Tibial nerve (tissue), 4 donors: ENCODE data around the gene TLCD4. TPM values are rescaled to one million over a fixed set of nuclear protein-coding genes. Genes with fewer than 3 reads are reported as not detected.
"Not testable (repeated sequence)": the region's sequence is repeated elsewhere in the genome, so short reads cannot be mapped to it uniquely, and the experiment has no call there.

Source experiments
- DNase-seq, 2 donors: peaks; one replicate each; pipeline ENCODE4 v3.0.0-alpha.2; 2019; ENCODE audit warnings: low spot score in 2 of 2
- H3K27ac ChIP-seq, 4 donors: fragments of 200-600 bp; sonication (generic) in 3 of 4; one replicate each; pipeline ENCODE4 v1.5.1; 2017 to 2019; ENCODE audit warnings: mild to moderate bottlenecking in 1 of 4
- H3K27me3 ChIP-seq, 2 donors: fragments of 200-600 bp; sonication (generic) in 1 of 2; one replicate each; pipeline versions ENCODE4 v1.5.1 to v1.6.0; 2017 to 2019
- H3K36me3 ChIP-seq, 3 donors: fragments of 200-600 bp; sonication (generic); one replicate each; pipeline ENCODE4 v1.5.1; 2018 to 2019
- H3K4me1 ChIP-seq, 4 donors: fragments of 200-600 bp; sonication (generic) in 3 of 4; one replicate each; pipeline ENCODE4 v1.5.1; 2017 to 2019
- H3K4me3 ChIP-seq, 4 donors: fragments of 200-600 bp; sonication (generic) in 3 of 4; one replicate each; pipeline ENCODE4 v1.5.1; 2017 to 2019; ENCODE audit warnings: mild to moderate bottlenecking in 1 of 4, moderate library complexity in 1 of 4
- H3K9me3 ChIP-seq, 4 donors: fragments of 200-600 bp; sonication (generic) in 3 of 4; one replicate each; pipeline ENCODE4 v1.5.1; 2017 to 2019
- CTCF ChIP-seq, 5 experiments: fragments of 200-600 bp in 3 of 5; fragments of 450-650 bp in 2 of 5; sonication (generic) in 3 of 5; IDR thresholded peaks; one replicate each; pipeline ENCODE4 v1.5.1; 2016 to 2019; ENCODE audit warnings: antibody characterized with exemption in 5 of 5, mild to moderate bottlenecking in 3 of 5, moderate library complexity in 2 of 5
- EP300 ChIP-seq, 2 donors: sonication (generic); formaldehyde crosslinking; IDR thresholded peaks; one replicate each; pipeline ENCODE4 v1.6.1; 2017; ENCODE audit warnings: antibody characterized with exemption in 2 of 2, mild to moderate bottlenecking in 1 of 2
- POLR2A ChIP-seq, 2 donors: fragments of 450-650 bp; IDR thresholded peaks; one replicate each; pipeline ENCODE4 v1.6.1; 2017; ENCODE audit warnings: antibody characterized with exemption in 2 of 2, mild to moderate bottlenecking in 2 of 2, moderate library complexity in 2 of 2
- WGBS, 2 donors: methylation state at CpG; one replicate each; pipeline ENCODE4 v1.1.5; 2018; 5-methylcytosine and 5-hydroxymethylcytosine counted together
- small RNA-seq: library from RNA; depleted of rRNA; stranded (forward); fragments of <200 nt; gene quantifications from one replicate; pipeline ENCODE3, GENCODE V24; 2016
- total RNA-seq, 4 donors: library from RNA; depleted of rRNA; stranded (reverse); fragments of >200 nt; gene quantifications; one replicate each; pipeline ENCODE4 v1.1.0, GENCODE V29; 2016

Gene TLCD4
- total RNA-seq, 4 donors from 2014 or later = 5.7 to 9.2 (median 8.3) TPM

DNA sequence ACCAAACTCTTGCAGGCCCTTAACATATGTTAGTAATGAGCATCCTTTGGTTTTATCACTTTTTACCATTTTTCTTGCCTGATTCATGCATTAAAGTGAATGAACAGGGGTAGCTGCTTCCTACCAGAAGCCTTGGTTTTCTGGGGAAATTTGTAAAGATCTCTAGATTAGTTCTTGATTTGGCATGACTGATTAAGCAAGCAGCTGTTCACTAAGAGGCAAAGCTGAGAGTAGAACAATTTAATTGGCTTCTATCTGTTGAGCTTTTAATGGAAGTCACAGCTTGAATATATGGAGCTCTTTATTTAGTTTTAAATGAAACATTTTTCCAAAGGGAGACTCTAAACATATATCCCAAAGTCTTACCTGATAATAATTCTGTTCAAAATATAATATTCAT, 23.6 kb downstream of the TLCD4 start:
- Histone ChIP-seq H3K9me3 (no peaks in the 10 kb centered on the region), H3K4me3 (no peak overlapping the region), H3K4me1 (no peaks in the 10 kb centered on the region), H3K27me3 (no peaks in the 10 kb centered on the region), H3K36me3 (peaks cover 0 to 6% (median 0%) of the 10 kb centered on the region in 3 donors), H3K27ac (no peak overlapping the region)
- TF ChIP-seq EP300 (IDR thresholded peaks at IDR 0.05) (no peak), POLR2A (IDR thresholded peaks at IDR 0.05) (no peak), CTCF (IDR thresholded peaks at IDR 0.05) (no peak)
- DNase-seq = no peak

DNA sequence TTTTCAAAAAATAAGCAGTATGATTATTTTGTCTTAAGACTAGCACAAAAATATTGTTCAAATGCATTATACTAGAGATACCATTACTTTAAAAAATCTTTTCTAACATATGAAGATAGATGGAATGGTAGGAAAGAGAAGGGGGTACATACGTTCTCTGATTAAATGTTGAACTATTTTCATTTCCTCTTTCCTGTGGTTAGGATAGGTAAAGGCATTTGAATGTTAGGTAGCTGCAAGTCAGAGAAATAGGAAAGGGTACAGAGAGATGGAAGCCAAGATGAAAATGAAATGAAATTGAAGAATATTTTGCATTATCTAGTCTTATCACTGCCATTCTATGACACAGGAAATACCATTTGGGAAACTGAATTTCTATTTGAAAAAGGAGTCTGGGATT, 28.3 kb downstream of the TLCD4 start:
- no peaks in the 10 kb centered on the region for H3K9me3 ChIP-seq
- DNase-seq = no peak
- TF ChIP-seq CTCF (IDR thresholded peaks at IDR 0.05) (no peak), POLR2A (IDR thresholded peaks at IDR 0.05) (no peak), EP300 (IDR thresholded peaks at IDR 0.05) (no peak)
- no peaks in the 10 kb centered on the region for H3K27me3 ChIP-seq
- peaks cover 0 to 6% (median 0%) of the 10 kb centered on the region in 3 donors for H3K36me3 ChIP-seq
- 80 to 85% methylated on average over 1 of the region's 1 CpG for WGBS, 2 donors
- H3K4me3 ChIP-seq = no peak overlapping the region
- H3K4me1 ChIP-seq = no peaks in the 10 kb centered on the region
- no peak overlapping the region for H3K27ac ChIP-seq

DNA sequence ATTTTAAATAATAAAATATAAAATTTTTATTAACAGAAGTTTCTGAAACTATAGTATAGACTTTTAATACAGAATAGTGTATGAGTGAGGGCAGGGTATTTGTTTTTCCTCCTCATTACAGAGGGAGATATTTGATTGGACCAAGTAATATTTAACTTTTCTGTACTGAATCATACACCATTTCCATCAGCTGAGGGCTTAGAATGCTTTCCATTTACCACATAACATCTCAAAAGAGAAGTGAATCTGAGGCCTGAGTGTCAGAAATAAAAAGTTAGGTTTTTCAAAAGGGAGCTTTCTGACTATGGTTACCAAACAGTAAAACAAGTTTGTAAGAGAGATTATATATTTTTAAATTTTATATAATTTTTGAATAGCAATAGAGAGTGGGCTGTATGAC, 29.5 kb downstream of the TLCD4 start:
- TF ChIP-seq CTCF (IDR thresholded peaks at IDR 0.05) = no peak
- no peak for TF ChIP-seq POLR2A (IDR thresholded peaks at IDR 0.05)
- no peak for TF ChIP-seq EP300 (IDR thresholded peaks at IDR 0.05)
- no peak for DNase-seq
- H3K9me3 ChIP-seq = no peaks in the 10 kb centered on the region
- no peak overlapping the region for H3K4me3 ChIP-seq
- H3K27ac ChIP-seq = no peak overlapping the region
- H3K4me1 ChIP-seq = no peaks in the 10 kb centered on the region
- H3K36me3 ChIP-seq = peaks cover 0 to 6% (median 0%) of the 10 kb centered on the region in 3 donors
- H3K27me3 ChIP-seq = no peaks in the 10 kb centered on the region

DNA sequence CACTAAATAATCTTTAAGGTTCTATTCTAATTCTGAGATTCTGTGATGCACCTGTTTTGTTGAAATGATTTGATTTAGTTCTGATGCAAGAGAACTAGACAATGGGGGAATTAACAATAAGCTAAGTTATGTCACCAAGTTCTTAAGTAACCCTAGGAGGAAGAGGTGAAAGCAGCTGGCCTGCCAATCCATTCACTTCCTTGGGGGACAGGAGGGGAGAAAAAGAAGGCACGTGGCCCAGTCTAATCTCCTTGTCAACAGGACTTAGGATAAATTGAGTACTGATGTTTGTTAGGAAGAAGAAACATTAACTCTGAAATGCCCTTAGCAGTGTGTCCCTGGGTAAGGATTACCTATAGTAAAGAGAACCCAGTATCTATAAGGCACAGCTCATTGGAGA, 36.9 kb downstream of the TLCD4 start:
- Histone ChIP-seq H3K9me3 (no peaks in the 10 kb centered on the region), H3K27ac (no peak overlapping the region), H3K27me3 (no peaks in the 10 kb centered on the region), H3K4me3 (no peak overlapping the region), H3K36me3 (no peaks in the 10 kb centered on the region), H3K4me1 (no peaks in the 10 kb centered on the region)
- TF ChIP-seq POLR2A (IDR thresholded peaks at IDR 0.05) (no peak), CTCF (IDR thresholded peaks at IDR 0.05) (no peak), EP300 (IDR thresholded peaks at IDR 0.05) (no peak)
- 35% methylated on average over 1 of the region's 1 CpG for WGBS, 2 donors
- no peak for DNase-seq

DNA sequence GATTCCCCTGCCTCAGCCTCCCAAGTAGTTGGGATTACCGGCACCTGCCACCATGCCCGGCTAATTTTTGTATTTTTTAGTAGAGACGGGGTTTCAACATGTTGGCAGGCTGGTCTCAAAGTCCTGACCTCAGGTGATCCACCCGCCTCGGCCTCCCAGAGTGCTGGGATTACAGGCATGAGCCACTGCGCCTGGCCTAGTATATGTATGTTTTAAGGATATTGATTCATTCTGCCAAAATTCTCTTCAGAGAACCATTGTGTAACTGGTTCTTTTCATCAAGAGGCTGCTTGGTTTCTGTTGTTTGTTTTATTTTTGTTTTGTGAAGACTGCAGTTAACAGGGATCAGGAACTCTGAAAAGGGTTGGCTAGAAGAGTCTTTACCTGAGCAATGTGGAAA, 48.4 kb downstream of the TLCD4 start:
- not testable (repeated sequence) for H3K27ac ChIP-seq, H3K4me1 ChIP-seq, H3K4me3 ChIP-seq, H3K27me3 ChIP-seq, DNase-seq
- H3K9me3 ChIP-seq = peaks cover 0 to 19% (median 4%) of the 10 kb centered on the region in 4 donors
- WGBS, 2 donors = 94 to 97% methylated on average over 6 of the region's 6 CpGs
- H3K36me3 ChIP-seq = peaks cover 0 to 21% (median 0%) of the 10 kb centered on the region in 3 donors

Small RNA genes within 50 kb of the gene (small RNA-seq; reads per million reads assigned to genes)
- gene RF00019 = not detected

Other genes starting within 250 kb of the TLCD4 start
- gene CNN3, start 190.2 kb upstream of the TLCD4 start, total RNA-seq = 100 to 1,000 TPM; 307 to 344 (median 329) TPM
- gene ALG14, start 44.4 kb upstream of the TLCD4 start, total RNA-seq = 1 to 10 TPM; 1.1 to 1.6 (median 1.5) TPM
- gene RWDD3, start 116.9 kb downstream of the TLCD4 start, total RNA-seq = 10 to 100 TPM in 3 of 4 donors, 1 to 10 TPM in 1; 8.4 to 20.5 (median 15.4) TPM